Osteoblast (primary cell): Measurements from ENCODE around the gene CFAP157. TPM values are rescaled to one million over a fixed set of nuclear protein-coding genes. Genes with fewer than 3 reads are reported as not detected.

Experiments used
- DNase-seq: peaks from one replicate; pipeline ENCODE4 v3.0.0; 2011; ENCODE audit warnings: low spot score, mixed read lengths; ENCODE audit not compliant: insufficient read length; ENCODE audit errors: missing footprints
- H2AFZ ChIP-seq: 2 replicates; pipeline ENCODE4 v1.6.0; 2011; ENCODE audit warnings: mild to moderate bottlenecking, low read length
- H3K27ac ChIP-seq: 2 replicates; pipeline ENCODE4 v1.5.1; 2011; ENCODE audit warnings: mild to moderate bottlenecking, low read depth, low read length, moderate library complexity
- H3K27me3 ChIP-seq: 2 replicates; pipeline ENCODE4 v1.6.0; 2012; ENCODE audit warnings: mild to moderate bottlenecking, control low read depth, inconsistent platforms, low read length, moderate library complexity; ENCODE audit not compliant: insufficient read depth
- H3K36me3 ChIP-seq: 2 replicates; pipeline ENCODE4 v1.5.1; 2011; ENCODE audit warnings: mild to moderate bottlenecking, low read length, control low read depth, moderate library complexity; ENCODE audit not compliant: insufficient read depth
- H3K4me1 ChIP-seq: 2 replicates; pipeline ENCODE4 v1.5.1; 2011; ENCODE audit warnings: mild to moderate bottlenecking, low read length, control low read depth, moderate library complexity; ENCODE audit not compliant: insufficient read depth
- H3K4me2 ChIP-seq: 2 replicates; pipeline ENCODE4 v1.6.0; 2011; ENCODE audit warnings: mild to moderate bottlenecking, low read length; ENCODE audit not compliant: insufficient read depth
- H3K4me3 ChIP-seq: fragments of 200-600 bp; sonication (generic); 3 replicates; pipeline ENCODE4 v1.5.1; 2012; ENCODE audit warnings: mild to moderate bottlenecking, low read length, inconsistent platforms; ENCODE audit not compliant: insufficient read depth
- H3K79me2 ChIP-seq: 2 replicates; pipeline ENCODE4 v1.6.0; 2012; ENCODE audit warnings: mild to moderate bottlenecking, low read length, control low read depth, inconsistent platforms; ENCODE audit not compliant: insufficient read depth
- H3K9me3 ChIP-seq: 2 replicates; pipeline ENCODE4 v1.5.1; 2011; ENCODE audit warnings: low read depth, low read length, control low read depth
- H4K20me1 ChIP-seq: 2 replicates; pipeline ENCODE4 v1.6.0; 2012; ENCODE audit warnings: mild to moderate bottlenecking, low read length, control low read depth; ENCODE audit not compliant: insufficient read depth
- CTCF ChIP-seq: IDR thresholded peaks from 2 replicates; pipeline ENCODE4 v1.5.1; 2011; ENCODE audit warnings: mild to moderate bottlenecking, low read depth, low read length, moderate library complexity; ENCODE audit errors: extremely low read depth
- total RNA-seq: library from RNA; depleted of rRNA; stranded (reverse); fragments of >200 nt; gene quantifications from 2 replicates; pipeline ENCODE4 v1.2.3, GENCODE V29; 2012

The CFAP157 gene
- total RNA-seq, 1 donor, result not detected

- Histone ChIP-seq H4K20me1 (no peaks in the 10 kb centered on the region), H3K79me2 (no peaks in the 10 kb centered on the region), H3K9me3 (no peaks in the 10 kb centered on the region), H2AFZ (no peak overlapping the region), H3K27me3 (no peaks in the 10 kb centered on the region), H3K36me3 (no peaks in the 10 kb centered on the region), H3K4me3 (no peak overlapping the region), H3K27ac (no peak overlapping the region), H3K4me2 (no peak overlapping the region), H3K4me1 (peaks cover 3% of the 10 kb centered on the region)
- TF ChIP-seq CTCF, result no peak
- DNase-seq, result peak; percentile 14
These were observed 3.4 kb upstream of the CFAP157 start for GRCh38 chr9:127703289-127703946.

DNA sequence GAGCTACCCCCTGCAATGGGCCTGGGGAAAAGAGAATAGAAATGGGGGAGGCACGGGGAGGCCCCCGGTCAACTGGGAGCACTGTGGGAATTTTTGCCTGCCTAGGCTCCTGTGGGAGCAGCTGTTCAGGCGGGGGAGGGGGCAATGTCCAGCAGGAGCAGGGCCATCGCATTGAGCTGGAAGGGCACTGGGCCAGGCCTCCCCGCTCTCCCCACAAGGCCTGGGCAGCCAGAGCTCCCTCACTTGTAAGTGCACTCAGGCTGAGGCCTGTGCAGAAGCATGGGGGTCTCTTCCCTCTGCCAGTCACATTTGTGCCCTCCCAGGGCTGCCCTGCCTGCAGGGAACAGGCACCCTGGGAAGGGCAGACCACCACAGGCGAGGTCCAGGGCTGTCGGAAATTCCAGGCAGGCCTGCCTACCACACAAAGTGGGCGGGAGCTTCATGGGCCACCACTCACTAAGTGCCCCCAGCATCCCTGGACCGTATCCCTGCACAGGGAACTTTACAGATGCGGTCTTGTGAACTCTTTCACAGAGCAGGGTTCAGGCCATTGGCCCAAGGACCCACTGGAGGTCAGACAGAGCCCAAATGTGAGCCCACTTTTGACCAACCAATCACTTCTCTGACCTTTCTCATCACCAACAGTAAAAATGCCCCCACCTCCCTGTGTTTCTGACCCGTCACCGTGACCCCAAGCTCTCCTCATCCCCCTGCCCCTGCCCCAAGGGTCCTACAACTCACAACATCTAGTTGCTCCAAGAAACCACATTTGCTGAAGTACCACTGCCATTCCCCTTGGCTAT, 1.0 kb upstream of the CFAP157 start:
- no peaks in the 10 kb centered on the region for H3K4me1 ChIP-seq
- no peaks in the 10 kb centered on the region for H3K9me3 ChIP-seq
- H3K79me2 ChIP-seq, result no peaks in the 10 kb centered on the region
- no peak overlapping the region for H3K27ac ChIP-seq
- no peaks in the 10 kb centered on the region for H3K27me3 ChIP-seq
- DNase-seq, result peak; percentile 89
- no peak overlapping the region for H3K4me3 ChIP-seq
- no peaks in the 10 kb centered on the region for H4K20me1 ChIP-seq
- TF ChIP-seq CTCF, result no peak
- H3K36me3 ChIP-seq, result no peaks in the 10 kb centered on the region
- no peak overlapping the region for H2AFZ ChIP-seq
- H3K4me2 ChIP-seq, result no peak overlapping the region

- H3K27ac ChIP-seq, result no peak overlapping the region
- no peaks in the 10 kb centered on the region for H3K4me1 ChIP-seq
- no peak overlapping the region for H3K4me3 ChIP-seq
- peaks cover 4% of the 10 kb centered on the region for H4K20me1 ChIP-seq
- no peak overlapping the region for H2AFZ ChIP-seq
- no peak for TF ChIP-seq CTCF
- H3K79me2 ChIP-seq, result peaks cover 2% of the 10 kb centered on the region
- peak; percentile 32 for DNase-seq
- no peak overlapping the region for H3K4me2 ChIP-seq
- H3K9me3 ChIP-seq, result no peaks in the 10 kb centered on the region
- H3K27me3 ChIP-seq, result no peaks in the 10 kb centered on the region
- no peaks in the 10 kb centered on the region for H3K36me3 ChIP-seq
These were observed 978 bp downstream of the CFAP157 start for GRCh38 chr9:127707766-127708165.

DNA sequence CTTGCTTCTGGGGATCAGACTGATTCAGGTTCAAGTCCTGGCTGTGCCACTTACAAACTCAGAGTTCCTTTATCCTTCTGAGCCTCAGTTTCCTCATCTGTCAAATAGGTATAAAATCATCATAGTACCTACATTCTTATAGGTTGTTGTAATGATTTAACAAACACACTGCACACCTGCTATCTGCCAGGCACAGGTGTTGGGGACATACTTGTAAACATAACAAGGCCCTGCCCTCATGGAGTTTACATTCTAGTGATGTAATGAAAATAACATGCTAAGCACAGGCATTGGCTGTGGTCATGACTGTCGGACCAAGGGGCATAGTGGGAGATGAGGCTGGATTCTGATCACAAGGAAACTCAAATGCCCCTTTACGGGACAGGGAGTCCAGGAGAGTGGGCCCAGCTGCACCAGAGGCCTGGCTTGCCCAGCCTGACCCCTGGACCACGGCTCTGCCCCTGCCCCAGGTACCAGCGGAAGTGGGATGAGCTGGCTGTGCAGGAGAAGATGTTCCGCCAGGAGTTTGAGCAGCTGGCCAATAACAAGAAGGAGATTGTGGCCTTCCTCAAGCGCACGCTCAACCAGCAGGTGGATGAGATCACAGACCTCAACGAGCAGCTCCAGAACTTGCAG, 2.3 kb downstream of the CFAP157 start:
- H3K9me3 ChIP-seq, result no peaks in the 10 kb centered on the region
- H4K20me1 ChIP-seq, result peaks cover 11% of the 10 kb centered on the region
- no peak for TF ChIP-seq CTCF
- H3K36me3 ChIP-seq, result no peaks in the 10 kb centered on the region
- no peaks in the 10 kb centered on the region for H3K4me1 ChIP-seq
- peaks cover 6% of the 10 kb centered on the region for H3K79me2 ChIP-seq
- H3K4me2 ChIP-seq, result no peak overlapping the region
- no peaks in the 10 kb centered on the region for H3K27me3 ChIP-seq
- no peak overlapping the region for H2AFZ ChIP-seq
- peak; percentile 29 for DNase-seq
- H3K27ac ChIP-seq, result no peak overlapping the region
- H3K4me3 ChIP-seq, result no peak overlapping the region
